Spleen (tissue), 13 donors: ENCODE measurements around the gene VWA3A. TPM values are rescaled to one million over a fixed set of nuclear protein-coding genes. Genes with fewer than 3 reads are reported as not detected.
"Not testable (repeated sequence)": the region's sequence is repeated elsewhere in the genome, so short reads cannot be mapped to it uniquely, and the experiment has no call there.

Experiments
- DNase-seq: peaks from one replicate; pipeline ENCODE4 v3.0.0-alpha.2; 2020
- H3K27ac ChIP-seq, 8 donors: fragments of 200-600 bp; sonication (generic) in 7 of 8; 1 replicate in 4 of 8; 2 replicates in 4 of 8; pipeline versions ENCODE4 v1.5.0 to v1.8.0; 2016 to 2021; ENCODE audit warnings: inconsistent platforms in 4 of 8, mild to moderate bottlenecking in 4 of 8, moderate library complexity in 1 of 8
- H3K27me3 ChIP-seq, 7 donors: fragments of 200-600 bp; sonication (generic) in 6 of 7; replicated peaks in 1 of 7; 1 replicate in 4 of 7; 2 replicates in 3 of 7; pipeline versions ENCODE4 v1.5.0 to v1.8.0; 2016 to 2021; ENCODE audit warnings: inconsistent platforms in 3 of 7, mild to moderate bottlenecking in 1 of 7
- H3K36me3 ChIP-seq, 6 donors: fragments of 200-600 bp; sonication (generic) in 5 of 6; 1 replicate in 4 of 6; 2 replicates in 2 of 6; pipeline versions ENCODE4 v1.5.0 to v1.8.0; 2016 to 2021; ENCODE audit warnings: inconsistent platforms in 2 of 6
- H3K4me1 ChIP-seq, 6 donors: fragments of 200-600 bp; sonication (generic) in 5 of 6; 1 replicate in 3 of 6; 2 replicates in 3 of 6; pipeline versions ENCODE4 v1.5.0 to v1.8.0; 2016 to 2021; ENCODE audit warnings: inconsistent platforms in 3 of 6
- H3K4me3 ChIP-seq, 8 donors: fragments of 200-600 bp; sonication (generic) in 7 of 8; 1 replicate in 4 of 8; 2 replicates in 4 of 8; pipeline versions ENCODE4 v1.5.0 to v1.8.0; 2016 to 2021; ENCODE audit warnings: inconsistent platforms in 4 of 8, mild to moderate bottlenecking in 4 of 8, moderate library complexity in 2 of 8
- H3K9me3 ChIP-seq, 8 donors: fragments of 200-600 bp; sonication (generic) in 7 of 8; 1 replicate in 4 of 8; 2 replicates in 4 of 8; pipeline versions ENCODE4 v1.5.0 to v1.8.0; 2016 to 2021; ENCODE audit warnings: inconsistent platforms in 4 of 8
- CTCF ChIP-seq, 11 experiments: fragments of 200-600 bp in 7 of 11; fragments of 450-650 bp in 4 of 11; sonication (generic) in 4 of 11; IDR thresholded peaks in 8 of 11; conservative IDR thresholded peaks in 3 of 11; 1 replicate in 7 of 11; 2 replicates in 4 of 11; pipeline versions ENCODE4 v1.4.0 to v1.8.0; 2016 to 2021; ENCODE audit warnings: antibody characterized with exemption in 11 of 11, inconsistent platforms in 4 of 11, mild to moderate bottlenecking in 1 of 11
- POLR2A ChIP-seq, 3 donors: fragments of 450-650 bp; IDR thresholded peaks; one replicate each; pipeline ENCODE4 v1.5.1; 2017; ENCODE audit warnings: antibody characterized with exemption in 3 of 3, mild to moderate bottlenecking in 1 of 3
- POLR2AphosphoS5 ChIP-seq, 3 donors: sonication (generic); formaldehyde crosslinking; IDR thresholded peaks; one replicate each; pipeline ENCODE4 v1.5.1; 2017; ENCODE audit warnings: antibody characterized with exemption in 3 of 3
- WGBS, 5 donors: extraction: QIAGEN DNeasy Blood & Tissue Kit in 3 of 5; methylation state at CpG; one replicate each; pipeline versions ENCODE4 v1.1.5 to v1.1.7; 2013 to 2018; 5-methylcytosine and 5-hydroxymethylcytosine counted together
- intact Hi-C: fragments of 100-400 bp; cut with DNase I; formaldehyde crosslinking; loops from one replicate; pipeline ENCODE4 v1.15.0; 2023; ENCODE audit warnings: low total_unique reads
- long read RNA-seq, 2 donors: transcript quantifications; one replicate each; lab custom pipeline, GENCODE V29; 2026
- polyA plus RNA-seq, 3 donors: library from polyadenylated mRNA; stranded (reverse); fragments of 200-250 nt; gene quantifications; one replicate each; pipeline ENCODE4 v1.2.1, GENCODE V29; 2013
- total RNA-seq, 7 donors: library from RNA; depleted of rRNA in 3 of 7; stranded (reverse); fragments of >200 nt in 3 of 7; fragmentation: NEBNext Ultra II Directional in 4 of 7; extraction: Animal tissue kit (Norgen Biotek cat#: 25700) in 4 of 7; gene quantifications; one replicate each; pipeline versions ENCODE4 v1.1.0 to v1.2.1, GENCODE V29; 2016 to 2021
- donor health status: healthy with polysubstance abuse.
- donor health status: DM: no; HTN: no; CAD: no; lungs with moderate emphysema.
- donor health status: DM: no; HTN: no; CAD: no.
- donor health status: Bipolar disorder and iron deficiency.
- donor health status: healthy.
- donor health status: DM: no; HTN: no; CAD: no.
- donor health status: DM: yes; HTN: yes; CAD: no.

VWA3A gene
- total RNA-seq, result 1 to 10 TPM in 1 of 7 donors, under 1 TPM in 4, not detected in 2; 0.23 to 2.1 (median 0.52) TPM
- under 1 TPM; 0.08 to 0.35 (median 0.20) TPM for polyA plus RNA-seq
- long read RNA-seq, donor 1, result 0 reads
- long read RNA-seq, donor 2, result 0 reads

- no peak within 1 kb of the TSS for H3K4me3 ChIP-seq
- no peaks in the 10 kb centered on the region for H3K9me3 ChIP-seq
- peaks cover 0 to 4% (median 0%) of the 10 kb centered on the region in 6 donors for H3K36me3 ChIP-seq
- TF ChIP-seq CTCF (IDR thresholded peaks at IDR 0.05 in 8 of 11, conservative IDR thresholded peaks at IDR 0.05 in 3 of 11) (no peak), POLR2A (IDR thresholded peaks at IDR 0.05) (no peak), POLR2AphosphoS5 (IDR thresholded peaks at IDR 0.05) (no peak)
- DNase-seq, result no peak
- H3K4me1 ChIP-seq, result no peaks in the 10 kb centered on the region
- intact Hi-C loops, result no loop called here
- 66 to 87% (median 72%) methylated on average over 9 of the region's 9 CpGs for WGBS, 5 donors
- no peak within 1 kb of the TSS for H3K27ac ChIP-seq
- H3K27me3 ChIP-seq, result peaks cover 0 to 20% (median 0%) of the 10 kb centered on the region in 7 donors
These were observed at the start of gene VWA3A for GRCh38 chr16:22092143-22092933. VWA3A (plus strand) TSS chr16:22092541; CDS start chr16:22092638, 97 bp downstream.

- WGBS, 5 donors, result 82 to 91% (median 85%) methylated on average over 3 of the region's 3 CpGs
- H3K27ac ChIP-seq, result not testable (repeated sequence)
These were observed 48.5 kb upstream of the VWA3A start for GRCh38 chr16:22043882-22044281.

GRCh38 chr16:22045888-22046287, 46.5 kb upstream of the VWA3A start:
- DNase-seq, H3K27me3 ChIP-seq, H3K9me3 ChIP-seq, intact Hi-C loops, H3K4me3 ChIP-seq, H3K27ac ChIP-seq, H3K36me3 ChIP-seq, H3K4me1 ChIP-seq: not testable (repeated sequence)
- WGBS, 5 donors, result 51 to 67% (median 59%) methylated on average over 5 of the region's 5 CpGs

More at GRCh38 chr16:22043882-22044281, 48.5 kb upstream of the VWA3A start:
- H3K4me3 ChIP-seq, H3K27me3 ChIP-seq, H3K36me3 ChIP-seq, H3K9me3 ChIP-seq, DNase-seq, H3K4me1 ChIP-seq, intact Hi-C loops: not testable (repeated sequence)

- TF ChIP-seq POLR2AphosphoS5 (IDR thresholded peaks at IDR 0.05) (no peak), POLR2A (IDR thresholded peaks at IDR 0.05) (no peak), CTCF (IDR thresholded peaks at IDR 0.05 in 8 of 11, conservative IDR thresholded peaks at IDR 0.05 in 3 of 11) (no peak)
- 79 to 94% (median 94%) methylated on average over 4 of the region's 4 CpGs for WGBS, 5 donors
These were observed 41.4 kb upstream of the VWA3A start for GRCh38 chr16:22050963-22051362.

GRCh38 chr16:22052980-22053379, 39.4 kb upstream of the VWA3A start:
- no peak for DNase-seq
- Histone ChIP-seq H3K27ac (no peak overlapping the region), H3K9me3 (no peaks in the 10 kb centered on the region), H3K4me1 (peaks cover 0 to 16% (median 0%) of the 10 kb centered on the region in 6 donors), H3K27me3 (no peaks in the 10 kb centered on the region), H3K4me3 (no peak overlapping the region), H3K36me3 (peaks cover 0 to 6% (median 0%) of the 10 kb centered on the region in 6 donors)
- TF ChIP-seq POLR2A (IDR thresholded peaks at IDR 0.05) (no peak), POLR2AphosphoS5 (IDR thresholded peaks at IDR 0.05) (no peak), CTCF (IDR thresholded peaks at IDR 0.05 in 8 of 11, conservative IDR thresholded peaks at IDR 0.05 in 3 of 11) (no peak)
- intact Hi-C loops, result no loop called here
- WGBS, 5 donors, result 51 to 81% (median 63%) methylated on average over 6 of the region's 6 CpGs

More at GRCh38 chr16:22050963-22051362, 41.4 kb upstream of the VWA3A start:
- DNase-seq, result no peak
- no peak overlapping the region for H3K27ac ChIP-seq
- H3K36me3 ChIP-seq, result peaks cover 0 to 6% (median 0%) of the 10 kb centered on the region in 6 donors
- intact Hi-C loops, result no loop called here
- H3K9me3 ChIP-seq, result no peaks in the 10 kb centered on the region
- H3K4me3 ChIP-seq, result no peak overlapping the region
- H3K4me1 ChIP-seq, result peaks cover 0 to 16% (median 1%) of the 10 kb centered on the region in 6 donors
- H3K27me3 ChIP-seq, result no peaks in the 10 kb centered on the region
